GM18868 (cell line): ENCODE results near the gene SH3BP2.

Experiments used
- ATAC-seq: cut with Tn5 transposase; IDR thresholded peaks from one replicate; pipeline ENCODE4 v1.9.1; 2021; ENCODE audit warnings: mild to moderate bottlenecking, moderate library complexity; ENCODE audit not compliant: unreplicated experiment

SH3BP2 gene

DNA sequence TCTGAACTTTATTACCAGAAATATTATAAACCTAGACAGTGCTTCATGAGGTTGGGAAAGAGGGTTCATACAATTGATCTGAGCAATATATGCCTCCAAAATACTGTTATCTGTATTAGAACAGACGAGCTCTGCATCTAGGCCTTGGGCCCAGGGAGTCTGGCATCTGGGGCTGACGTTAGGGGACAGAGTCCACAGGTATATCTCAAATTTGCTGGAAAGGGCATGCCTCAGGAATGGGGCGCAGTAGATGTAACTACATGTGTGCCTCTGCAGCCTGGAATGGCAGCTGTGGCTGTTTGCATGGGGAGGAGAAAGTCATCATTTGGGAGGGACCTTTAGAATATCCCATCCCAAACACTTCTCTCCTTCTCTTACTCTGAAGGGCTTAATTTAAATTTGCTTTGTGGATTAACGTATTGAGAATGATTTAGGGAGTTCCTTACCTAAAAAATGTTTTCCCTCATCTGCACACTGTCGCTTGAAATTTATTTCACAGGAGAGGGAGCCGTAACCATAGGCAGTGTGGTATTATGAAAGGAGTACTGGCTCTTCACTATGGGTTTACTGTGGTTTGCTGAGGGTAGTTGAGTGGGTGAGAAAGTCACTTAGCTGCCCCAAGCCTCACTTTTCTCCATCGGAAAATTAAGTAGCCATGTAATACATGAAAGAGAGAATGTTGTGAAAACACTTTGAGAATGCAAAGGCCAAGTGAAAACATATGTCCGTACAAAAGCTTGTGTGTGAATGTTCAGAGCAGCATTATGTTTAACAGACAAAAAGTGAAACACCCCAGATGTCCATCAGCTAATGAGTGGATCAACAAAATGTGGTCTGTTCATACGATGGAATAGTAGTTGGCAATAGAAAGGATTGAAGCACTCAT is 56.6 kb downstream of the SH3BP2 start:
- no peak for ATAC-seq

DNA sequence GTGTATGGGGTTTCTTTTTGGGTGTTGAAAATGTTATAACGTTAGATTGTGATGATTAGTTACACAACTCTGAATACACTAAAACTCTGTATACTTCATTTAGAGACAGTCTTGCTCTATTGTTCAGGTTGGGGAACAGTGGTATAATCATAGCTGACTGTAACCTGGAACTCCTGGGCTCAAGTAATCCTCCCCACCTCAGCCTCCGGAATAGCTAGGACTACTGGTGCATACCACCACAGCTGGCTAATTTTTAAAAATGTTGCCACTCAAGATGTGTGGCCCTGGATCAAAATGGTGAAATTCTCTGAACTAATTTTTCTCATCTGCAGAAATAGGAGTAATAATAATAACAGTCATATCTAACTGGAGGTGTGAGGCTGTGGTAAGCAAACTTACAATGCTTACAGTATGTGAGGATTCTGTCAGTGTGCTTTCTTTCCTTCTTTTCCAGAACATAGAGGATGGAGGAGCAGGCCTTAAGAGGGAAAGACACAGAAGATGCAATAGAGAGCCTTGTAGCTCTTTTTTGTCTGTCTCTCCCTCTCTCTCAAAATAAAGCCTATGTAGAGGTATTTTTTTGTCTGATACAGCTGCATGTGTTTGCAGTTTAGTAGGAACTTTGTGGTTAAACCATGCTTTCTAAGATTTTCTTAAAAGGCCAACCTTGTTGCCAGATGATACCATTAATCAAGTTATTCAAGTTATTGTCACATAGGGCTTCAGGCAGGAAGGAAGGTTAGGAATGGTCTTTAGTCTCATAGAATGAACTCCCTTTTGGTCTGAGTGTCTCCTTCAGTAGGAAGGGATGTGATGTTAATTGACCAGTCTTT is 58.3 kb downstream of the SH3BP2 start:
- ATAC-seq: no peak

DNA sequence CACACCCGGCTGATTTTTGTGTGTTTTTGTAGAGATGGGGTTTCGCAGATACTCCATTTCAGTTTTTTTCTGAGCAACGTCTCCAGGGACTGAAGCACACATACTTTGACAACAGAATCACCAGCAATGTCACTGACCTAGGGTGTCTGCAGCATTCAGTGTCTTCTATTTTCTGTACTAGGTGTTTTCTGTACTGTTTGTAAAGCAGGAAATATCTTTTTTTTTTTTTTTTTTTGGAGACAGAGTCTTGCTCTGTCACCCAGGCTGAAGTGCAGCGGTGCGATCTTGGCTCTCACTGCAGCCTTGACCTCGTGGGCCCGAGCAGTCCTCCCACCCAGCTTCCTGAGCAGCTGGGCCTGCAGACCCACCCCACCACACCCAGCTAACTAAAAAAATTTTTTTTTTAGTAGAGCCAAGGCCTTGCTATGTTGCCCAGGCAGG is 59.6 kb downstream of the SH3BP2 start:
- ATAC-seq: peak; percentile 65

DNA sequence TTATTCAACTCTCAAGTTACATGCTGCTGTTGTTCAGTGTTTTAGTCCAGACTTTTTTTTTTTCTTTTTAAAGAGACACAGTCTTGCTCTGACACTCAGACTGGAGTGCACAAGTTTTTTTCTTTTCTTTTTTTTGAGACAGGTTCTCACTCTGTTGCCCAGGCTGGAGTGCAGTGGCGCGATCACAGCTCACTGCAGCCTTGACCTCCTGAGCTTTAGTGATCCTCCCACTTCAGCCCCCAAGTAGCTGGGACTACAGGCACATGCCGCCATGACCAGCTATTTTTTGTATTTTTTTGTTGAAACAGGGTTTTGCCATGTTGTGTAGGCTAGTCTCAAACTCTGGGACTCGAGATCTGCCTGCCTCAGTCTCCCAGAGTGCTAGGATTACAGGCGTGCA is 62.7 kb downstream of the SH3BP2 start:
- ATAC-seq: no peak

DNA sequence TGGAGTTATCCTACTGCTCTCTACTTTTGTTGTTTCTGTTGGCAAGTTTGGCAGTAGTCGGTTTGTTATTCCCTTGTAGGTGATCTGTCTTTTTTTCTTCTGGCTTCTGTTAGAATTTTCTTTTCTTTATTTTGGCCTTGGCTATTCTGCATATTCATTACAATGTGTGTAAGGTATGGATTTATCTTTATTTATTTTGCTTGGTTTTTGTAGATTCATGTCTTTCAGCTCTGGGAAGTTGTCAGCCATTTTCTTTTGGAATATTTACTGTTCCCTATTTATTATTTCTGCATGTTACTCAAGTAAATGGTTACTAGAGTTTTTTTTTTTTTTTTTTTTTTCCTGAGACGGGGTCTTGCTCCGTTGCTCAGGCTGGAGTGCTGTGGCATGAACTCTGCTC is 63.4 kb downstream of the SH3BP2 start:
- no peak for ATAC-seq

DNA sequence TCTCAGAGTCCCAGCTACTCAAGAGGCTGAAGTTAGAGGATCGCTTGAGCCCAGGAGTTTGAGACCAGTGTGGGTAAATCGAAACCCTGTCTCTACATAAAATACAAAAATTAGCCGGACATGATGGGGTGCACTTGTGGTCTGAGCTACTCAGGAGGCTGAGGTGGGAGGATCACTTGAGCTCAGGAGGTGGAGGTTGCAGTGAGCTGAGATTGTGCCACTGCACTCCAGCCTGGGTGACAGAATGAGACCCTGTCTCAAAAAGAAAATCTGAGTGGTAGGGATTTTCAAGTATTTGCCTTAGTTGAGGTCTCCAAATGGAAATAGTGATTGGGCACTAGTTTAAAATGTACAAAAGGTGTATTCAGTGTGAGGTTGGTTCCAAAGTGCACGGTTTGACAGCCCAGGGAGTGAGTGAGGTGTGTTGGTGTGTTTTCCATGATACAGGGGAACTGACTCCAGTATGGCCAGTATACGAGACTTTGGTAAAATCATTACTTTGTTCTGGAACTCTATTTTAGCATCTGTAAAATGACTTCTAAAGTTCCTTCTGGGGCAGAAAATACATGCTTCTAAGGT is 64.6 kb downstream of the SH3BP2 start:
- ATAC-seq: no peak

DNA sequence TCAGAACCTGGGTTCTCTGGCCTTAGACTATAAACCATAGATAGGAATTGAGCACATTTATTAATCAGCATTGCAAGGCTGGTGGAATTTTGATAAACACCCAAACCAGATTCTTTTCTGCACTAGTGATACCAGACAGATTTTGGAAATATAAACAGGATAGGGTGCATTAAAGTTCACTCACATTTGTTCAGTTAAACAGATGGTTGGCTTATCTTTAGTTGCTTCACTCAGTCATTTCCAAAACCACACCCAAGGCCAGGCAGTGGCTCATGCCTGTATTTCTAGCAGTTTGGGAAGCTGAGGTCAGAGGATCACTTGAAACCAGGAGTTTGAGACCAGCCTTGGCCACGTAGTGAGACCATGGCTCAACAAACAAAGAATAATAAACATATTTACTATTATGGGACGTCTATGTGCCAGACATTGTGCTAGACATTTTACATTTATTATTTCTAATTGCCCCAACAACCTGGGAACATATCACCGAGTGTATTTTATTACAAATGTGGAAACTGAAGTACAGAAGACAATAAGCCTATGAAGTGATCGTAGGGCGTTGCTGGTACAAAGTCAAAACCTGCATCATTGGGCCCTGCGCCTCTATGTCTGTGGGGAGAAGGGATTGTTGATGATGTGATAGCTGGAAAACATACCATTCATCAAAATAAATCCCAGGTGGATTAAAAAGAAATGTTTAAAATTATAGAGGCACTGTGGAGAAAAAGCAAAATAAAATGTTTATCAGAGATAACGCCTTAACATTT is 65.7 kb downstream of the SH3BP2 start:
- ATAC-seq: no peak

DNA sequence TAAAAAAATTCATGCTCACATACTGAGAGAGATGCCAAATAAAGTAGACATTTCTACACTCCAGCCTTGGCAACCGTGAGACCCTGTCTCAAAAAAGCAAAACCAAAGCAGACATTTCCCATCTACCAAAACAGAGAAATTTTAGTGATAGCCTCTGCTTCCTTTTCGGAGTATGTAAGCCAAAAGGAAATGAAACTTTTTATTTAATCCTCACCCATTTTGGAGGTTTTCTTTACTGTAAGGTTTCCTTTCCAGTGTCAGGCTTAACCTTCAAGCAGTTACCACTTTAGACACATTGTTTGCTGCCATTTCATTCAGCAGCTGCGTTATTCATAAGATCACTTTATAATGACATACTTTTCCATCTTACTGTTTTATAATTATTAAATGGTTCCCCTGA is 66.6 kb downstream of the SH3BP2 start:
- no peak for ATAC-seq

DNA sequence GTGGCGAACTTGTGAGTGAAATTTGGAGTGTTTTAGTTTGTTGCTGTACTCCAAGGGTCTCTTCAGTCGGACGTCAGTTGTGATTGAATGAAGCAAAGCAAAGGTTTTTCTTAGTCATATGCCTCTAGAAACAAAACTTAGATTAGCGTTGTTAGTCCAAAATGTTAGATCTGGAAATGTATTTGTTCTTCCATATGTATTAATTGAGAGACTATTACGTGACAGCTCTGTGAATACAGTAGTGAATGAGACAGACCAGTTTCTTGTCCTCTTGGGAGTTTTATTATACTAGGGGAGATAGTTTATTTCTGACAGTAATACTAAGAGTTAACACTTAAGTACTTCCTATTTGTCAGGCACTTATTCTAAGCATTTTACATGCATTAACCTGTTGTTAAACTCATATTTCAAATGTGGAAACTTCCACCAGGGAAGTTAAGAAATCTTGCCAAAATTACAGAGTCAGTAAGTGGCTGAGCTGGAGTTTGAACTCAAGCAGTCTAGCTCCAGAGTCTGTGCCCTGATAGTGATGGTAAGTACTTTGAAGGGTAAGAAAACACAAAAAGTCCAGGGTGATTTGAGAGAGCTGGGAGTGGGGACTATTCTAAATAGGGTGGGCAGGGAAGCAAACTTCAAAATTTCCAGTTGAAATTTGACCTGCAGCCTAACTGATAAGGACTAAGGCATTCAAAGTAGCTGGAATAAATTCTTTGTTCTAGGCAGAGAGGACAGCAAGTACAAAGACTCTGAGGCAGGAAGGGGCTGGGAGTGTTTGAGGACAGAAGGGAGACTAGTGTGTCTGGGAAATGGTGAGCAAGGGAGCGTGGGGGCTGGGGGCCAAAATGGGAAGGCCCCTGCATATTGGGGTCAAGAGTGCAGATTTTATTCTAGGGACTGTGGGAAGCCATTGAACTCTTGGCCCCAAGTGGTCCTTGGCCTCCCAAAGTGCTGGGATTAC is 67.8 kb downstream of the SH3BP2 start:
- no peak for ATAC-seq

DNA sequence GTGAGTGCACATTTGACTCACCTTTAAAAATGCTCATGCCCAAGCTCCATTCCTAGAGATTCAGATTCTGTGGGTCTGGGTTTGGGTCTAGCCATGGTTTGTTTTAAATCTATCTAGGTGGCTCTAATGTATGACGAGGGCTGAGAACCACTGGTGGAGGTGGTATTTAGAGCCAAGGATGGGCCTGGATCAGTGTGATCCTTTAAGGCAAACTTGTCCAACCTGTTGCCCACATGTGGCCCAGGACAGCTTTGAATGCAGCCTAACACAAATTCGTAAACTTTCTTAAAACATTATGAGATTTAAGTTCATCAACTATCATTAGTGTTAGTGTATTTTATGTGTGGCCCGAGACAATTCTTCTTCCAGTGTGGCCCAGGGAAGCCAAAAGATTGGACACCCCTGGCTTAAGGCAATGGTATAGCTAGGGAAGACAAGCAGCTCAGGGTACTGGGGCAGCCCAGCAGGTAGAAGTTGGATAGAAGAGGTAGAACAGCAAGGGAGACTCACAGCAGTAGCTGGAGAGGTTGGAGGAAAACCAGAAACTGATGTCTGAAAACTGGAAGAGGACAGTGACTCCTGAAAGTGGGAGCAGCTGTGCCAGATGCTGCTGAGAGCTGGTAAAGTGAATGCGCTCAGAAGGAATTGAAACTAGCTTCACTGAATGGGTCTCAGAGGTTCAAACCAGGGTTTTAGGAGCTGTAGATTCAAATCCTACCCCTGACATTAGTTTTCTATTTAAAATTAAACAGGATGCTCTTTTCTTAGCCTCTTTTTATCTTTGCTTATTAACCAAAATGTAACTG is 68.9 kb downstream of the SH3BP2 start:
- no peak for ATAC-seq

DNA sequence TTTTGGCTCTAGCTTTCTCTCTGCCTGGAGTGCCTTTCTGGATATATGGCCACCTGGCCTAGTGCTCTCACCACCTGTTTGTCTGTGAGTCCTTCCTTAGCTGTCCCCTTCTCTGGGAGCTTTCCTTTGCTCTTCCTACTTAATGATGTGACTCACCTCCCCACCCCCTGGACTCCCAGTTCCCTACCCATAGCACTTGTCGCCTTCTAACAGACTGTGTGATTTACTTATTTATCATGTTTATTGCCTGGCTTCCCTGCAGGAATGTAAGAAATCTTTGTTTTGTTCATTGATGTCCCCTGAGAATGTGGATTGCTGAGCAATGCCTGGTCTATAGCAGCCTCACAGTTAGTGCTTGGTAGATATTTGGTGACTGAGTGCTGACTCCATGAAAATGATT is 69.6 kb downstream of the SH3BP2 start:
- ATAC-seq: no peak

DNA sequence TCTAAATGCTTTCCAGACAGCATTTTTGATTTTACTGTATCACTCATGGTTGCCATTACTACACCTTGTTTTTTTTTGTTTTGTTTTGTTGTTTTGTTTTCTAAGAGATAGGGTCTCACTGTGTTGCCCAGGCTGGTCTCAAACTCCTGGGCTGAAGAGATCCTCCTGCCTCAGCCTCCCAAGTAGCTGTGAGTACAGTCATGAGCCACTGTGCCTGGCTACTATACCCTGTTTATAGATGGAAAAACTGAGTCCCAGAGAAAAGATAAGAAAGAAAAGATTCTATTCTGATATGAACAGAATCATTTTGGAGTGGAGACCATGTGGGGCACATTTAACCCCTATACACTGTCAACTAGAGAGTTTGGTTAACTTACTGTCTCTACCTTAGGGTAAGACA is 70.8 kb downstream of the SH3BP2 start:
- ATAC-seq: no peak

DNA sequence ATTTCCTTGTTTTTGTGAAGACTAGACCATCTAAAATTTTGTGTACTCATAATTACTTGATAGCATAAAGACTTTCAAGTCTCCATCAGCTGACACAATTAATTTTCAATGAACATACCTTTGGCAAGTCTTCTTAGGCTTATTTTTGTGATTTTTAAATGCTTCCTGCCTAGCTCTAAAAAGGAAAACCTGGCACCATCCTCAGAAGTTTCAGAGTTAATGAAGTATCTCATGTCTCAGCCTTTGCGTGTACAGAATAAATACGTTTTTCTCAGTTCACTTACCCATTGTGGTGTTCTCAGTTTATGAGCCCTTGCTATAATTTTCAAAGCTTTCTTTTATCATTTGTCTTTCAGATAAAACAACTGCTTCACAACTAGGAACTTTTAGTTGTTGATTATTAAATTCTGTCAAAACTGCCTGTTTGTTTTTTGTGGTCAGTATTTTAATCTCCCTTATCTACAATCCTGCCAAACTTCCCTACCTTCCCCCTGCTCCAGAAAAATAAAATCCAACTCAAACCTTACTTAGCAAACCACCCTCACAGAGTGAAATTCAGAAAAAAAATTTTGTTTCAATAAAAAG is 72.4 kb downstream of the SH3BP2 start:
- no peak for ATAC-seq

DNA sequence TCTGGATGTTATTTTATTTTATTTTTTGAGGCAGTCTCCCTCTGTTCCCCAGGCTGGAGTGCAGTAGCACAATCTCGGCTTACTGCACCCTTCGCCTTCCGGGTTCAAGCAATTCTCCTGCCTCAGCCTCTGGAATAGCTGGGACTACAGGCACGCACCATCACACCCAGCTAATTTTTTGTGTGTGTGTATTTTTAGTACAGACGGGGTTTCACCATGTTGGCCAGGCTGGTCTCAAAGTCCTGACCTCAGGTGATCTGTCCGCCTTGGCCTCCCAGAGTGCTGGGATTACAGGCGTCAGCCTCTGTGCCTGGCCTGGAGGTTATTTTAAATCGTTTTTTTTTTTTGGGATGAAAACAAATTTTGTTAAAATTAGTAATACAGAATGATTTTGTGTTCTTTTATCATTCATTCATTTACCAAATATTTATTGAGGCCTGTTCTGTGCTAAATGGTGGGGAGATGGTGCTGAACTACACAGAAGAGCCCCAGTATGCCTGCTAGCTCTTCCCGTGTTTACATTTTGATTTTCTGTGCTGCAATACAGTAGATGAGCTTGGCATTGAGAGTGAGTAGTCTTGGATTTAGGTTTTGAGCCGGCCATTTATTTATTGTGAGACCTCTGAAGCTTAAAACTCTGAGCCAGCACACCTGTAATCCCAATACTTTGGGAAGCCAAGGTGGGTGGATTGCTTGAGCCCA is 73.4 kb downstream of the SH3BP2 start:
- ATAC-seq: no peak

DNA sequence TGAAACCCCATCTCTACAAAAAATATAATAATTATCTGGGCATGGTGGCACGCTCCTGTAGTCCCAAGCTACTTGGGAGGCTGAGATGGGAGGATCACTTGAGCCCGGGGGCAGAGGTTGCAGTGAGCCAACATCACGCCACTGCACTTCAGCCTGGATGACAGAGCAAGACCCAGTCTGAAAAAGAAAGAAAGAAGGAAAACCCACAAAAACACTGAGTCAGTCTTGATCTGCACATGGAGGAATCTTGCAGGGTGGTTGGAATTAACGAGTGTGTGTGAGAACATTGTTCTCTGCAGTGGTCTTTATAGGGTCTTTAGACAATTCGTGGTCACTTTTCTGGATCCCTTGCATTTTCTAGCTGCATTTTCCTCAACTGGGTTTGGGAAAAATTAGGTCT is 74.0 kb downstream of the SH3BP2 start:
- no peak for ATAC-seq

DNA sequence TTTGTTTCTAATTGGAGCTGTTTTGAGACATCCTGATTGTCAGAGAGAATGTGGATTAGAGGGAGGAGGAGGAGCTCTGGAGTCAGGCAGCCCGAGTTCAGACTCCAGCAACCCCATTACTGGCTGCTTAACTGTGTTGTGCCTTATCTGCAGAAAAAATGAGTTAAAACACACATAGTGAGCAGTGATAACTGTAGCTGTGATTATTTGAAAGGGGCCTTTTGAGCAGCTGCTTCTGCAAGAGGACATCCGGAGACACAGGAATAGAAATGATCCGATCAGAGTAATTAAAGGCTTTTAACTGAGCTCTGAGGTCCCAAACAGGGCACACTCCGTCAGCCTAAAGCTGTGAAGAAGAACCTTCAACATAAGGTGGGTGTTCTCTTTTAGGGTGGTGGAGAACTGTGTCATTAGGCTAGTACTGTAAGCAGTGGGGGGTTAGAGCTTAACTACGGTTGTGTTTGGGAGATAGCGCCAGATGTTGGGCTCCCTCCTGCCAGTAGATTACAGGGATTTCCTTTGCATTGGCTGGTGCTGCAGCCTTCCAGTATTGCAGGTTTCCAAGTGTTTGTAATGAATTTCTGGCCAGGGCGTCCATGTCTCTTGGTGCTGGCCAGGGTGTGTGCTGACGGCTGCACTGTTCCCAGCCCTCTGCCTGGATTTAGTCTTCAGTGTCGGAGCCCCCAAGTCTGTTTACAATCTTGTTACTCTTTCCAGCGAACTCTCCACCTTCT is 75.0 kb downstream of the SH3BP2 start:
- ATAC-seq: no peak

DNA sequence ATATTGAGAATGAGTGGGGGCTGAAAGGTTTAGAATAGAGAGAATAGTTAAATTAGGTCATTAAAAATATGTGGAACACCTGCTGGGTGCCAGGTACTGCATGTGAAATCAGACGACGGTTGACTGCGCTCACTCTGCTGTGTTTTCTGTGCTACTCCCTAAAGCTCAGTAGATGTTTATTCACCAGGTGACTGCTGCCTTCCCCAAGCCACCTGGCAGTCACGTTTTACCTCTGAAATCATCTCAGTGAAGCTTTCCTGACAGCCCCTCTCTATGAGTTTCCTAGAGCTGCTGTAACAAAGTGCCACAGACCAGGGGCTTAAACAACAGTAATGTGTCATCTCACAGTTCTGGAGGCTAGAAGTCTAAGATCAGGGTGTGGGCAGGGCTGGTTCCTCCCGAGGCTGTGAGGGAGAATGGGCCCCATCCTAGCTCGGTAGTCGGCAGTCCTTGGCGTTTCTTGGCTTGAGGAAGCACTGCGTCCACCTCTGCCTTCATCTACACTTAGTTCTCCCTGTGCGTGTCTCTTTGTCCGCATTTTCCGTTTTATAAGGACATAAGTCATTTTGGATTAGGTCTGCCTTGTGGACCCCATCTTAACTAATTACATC is 76.1 kb downstream of the SH3BP2 start:
- no peak for ATAC-seq
